Loucy (cell line): Measurements from ENCODE around the gene CYB561A3.

ENCODE experiments used
- H2AFZ ChIP-seq: fragments of 200-600 bp; sonication (generic); 2 replicates; pipeline ENCODE4 v1.6.0; 2016; ENCODE audit warnings: antibody characterized with exemption, mild to moderate bottlenecking, low read length, moderate library complexity
- H3F3A ChIP-seq: fragments of 200-600 bp; 2 replicates; pipeline ENCODE4 v1.6.0; 2016; ENCODE audit warnings: antibody characterized with exemption, low read depth, mild to moderate bottlenecking
- H3K27me3 ChIP-seq: fragments of 200-600 bp; sonication (generic); 2 replicates; pipeline ENCODE4 v1.6.1; 2014; ENCODE audit warnings: low read length, mild to moderate bottlenecking; ENCODE audit not compliant: insufficient read depth, poor library complexity, severe bottlenecking
- H3K36me3 ChIP-seq: fragments of 200-600 bp; sonication (generic); 2 replicates; pipeline ENCODE4 v1.6.1; 2016; ENCODE audit warnings: low read length; ENCODE audit not compliant: insufficient read depth
- H3K4me1 ChIP-seq: fragments of 200-600 bp; sonication (generic); 2 replicates; pipeline ENCODE4 v1.5.1; 2014; ENCODE audit warnings: low read length, mild to moderate bottlenecking; ENCODE audit not compliant: insufficient read depth, poor library complexity, severe bottlenecking
- H3K4me2 ChIP-seq: fragments of 200-600 bp; sonication (generic); 2 replicates; pipeline ENCODE4 v1.6.0; 2014; ENCODE audit warnings: antibody characterized with exemption, low read length, low read depth, mild to moderate bottlenecking; ENCODE audit not compliant: poor library complexity, severe bottlenecking
- H3K4me3 ChIP-seq: fragments of 200-600 bp; sonication (generic); 2 replicates; pipeline ENCODE4 v1.5.1; 2014; ENCODE audit warnings: low read length, mild to moderate bottlenecking, mixed read lengths; ENCODE audit not compliant: poor library complexity, severe bottlenecking
- H3K79me2 ChIP-seq: fragments of 200-600 bp; sonication (generic); 2 replicates; pipeline ENCODE4 v1.6.1; 2014; ENCODE audit warnings: low read length; ENCODE audit not compliant: insufficient read depth
- H3K9ac ChIP-seq: fragments of 200-600 bp; sonication (generic); 2 replicates; pipeline ENCODE4 v1.6.0; 2014; ENCODE audit warnings: mild to moderate bottlenecking, low read depth, low read length, moderate library complexity; ENCODE audit not compliant: poor library complexity, severe bottlenecking
- H3K9me2 ChIP-seq: fragments of 200-600 bp; sonication (generic); replicated peaks from 2 replicates; pipeline ENCODE4 v1.6.1; 2016; ENCODE audit warnings: low read depth, low read length, mixed read lengths
- H3K9me3 ChIP-seq: fragments of 200-600 bp; sonication (generic); 2 replicates; pipeline ENCODE4 v1.6.1; 2014; ENCODE audit warnings: mild to moderate bottlenecking, antibody characterized with exemption, low read length, low read depth; ENCODE audit not compliant: insufficient read depth
- H4K20me1 ChIP-seq: fragments of 200-600 bp; sonication (generic); 2 replicates; pipeline ENCODE4 v1.6.0; 2014; ENCODE audit warnings: antibody characterized with exemption, low read length, mild to moderate bottlenecking; ENCODE audit not compliant: insufficient read depth, poor library complexity, severe bottlenecking
- CTCF ChIP-seq: fragments of 200-600 bp; sonication (generic); conservative IDR thresholded peaks from 2 replicates; pipeline ENCODE4 v1.5.1; 2014; ENCODE audit warnings: mild to moderate bottlenecking, antibody characterized with exemption, low read length
- EZH2phosphoT487 ChIP-seq: fragments of 200-600 bp; IDR thresholded peaks from 2 replicates; pipeline ENCODE4 v1.6.1; 2018; ENCODE audit warnings: antibody characterized with exemption, mild to moderate bottlenecking, moderate library complexity, borderline replicate concordance

Gene CYB561A3

GRCh38 chr11:61339490-61339878, 22.2 kb downstream of the CYB561A3 start:
- no peaks in the 10 kb centered on the region for H3F3A ChIP-seq
- H3K79me2 ChIP-seq, result peaks cover 10% of the 10 kb centered on the region; the same call in 1 of the 2 replicates
- TF ChIP-seq EZH2phosphoT487, result no peak
- no peak for TF ChIP-seq CTCF
- H4K20me1 ChIP-seq, result no peaks in the 10 kb centered on the region
- peaks cover 20% of the 10 kb centered on the region for H3K4me1 ChIP-seq
- H3K4me2 ChIP-seq, result no peak overlapping the region
- no peaks in the 10 kb centered on the region for H3K27me3 ChIP-seq
- no peak overlapping the region for H3K9ac ChIP-seq
- no peak overlapping the region for H2AFZ ChIP-seq
- no peaks in the 10 kb centered on the region for H3K9me3 ChIP-seq
- no peaks in the 10 kb centered on the region for H3K9me2 ChIP-seq
- no peaks in the 10 kb centered on the region for H3K36me3 ChIP-seq
- no peak overlapping the region for H3K4me3 ChIP-seq

GRCh38 chr11:61338783-61339489, 22.7 kb downstream of the CYB561A3 start:
- Histone ChIP-seq H3K4me2 (no peak overlapping the region), H3K27me3 (no peaks in the 10 kb centered on the region), H3K4me1 (peaks cover 25% of the 10 kb centered on the region), H3K4me3 (no peak overlapping the region), H3F3A (no peaks in the 10 kb centered on the region), H3K9ac (no peak overlapping the region), H3K9me3 (no peaks in the 10 kb centered on the region), H3K9me2 (no peaks in the 10 kb centered on the region), H3K36me3 (no peaks in the 10 kb centered on the region), H3K79me2 (peaks cover 15% of the 10 kb centered on the region; the same call in 1 of the 2 replicates), H4K20me1 (no peaks in the 10 kb centered on the region), H2AFZ (no peak overlapping the region)
- TF ChIP-seq CTCF (no peak), EZH2phosphoT487 (no peak)

- Histone ChIP-seq H3K4me2 (no peak overlapping the region), H3K27me3 (no peaks in the 10 kb centered on the region), H2AFZ (no peak overlapping the region), H4K20me1 (no peaks in the 10 kb centered on the region), H3K79me2 (peaks cover 24% of the 10 kb centered on the region; the same call in 1 of the 2 replicates), H3K9ac (no peak overlapping the region), H3K4me1 (peaks cover 30% of the 10 kb centered on the region), H3F3A (no peaks in the 10 kb centered on the region), H3K36me3 (no peaks in the 10 kb centered on the region), H3K4me3 (no peak overlapping the region), H3K9me3 (no peaks in the 10 kb centered on the region), H3K9me2 (no peaks in the 10 kb centered on the region)
- TF ChIP-seq CTCF, result no peak
- TF ChIP-seq EZH2phosphoT487, result no peak
Measured at GRCh38 chr11:61337706-61338470, 23.8 kb downstream of the CYB561A3 start.
